A673 (cell line): Measurements from ENCODE around the gene SIRPA. TPM values are rescaled to one million over a fixed set of nuclear protein-coding genes. Genes with fewer than 3 reads are reported as not detected.

Experiments used
- BruUV-seq: library from RNA; stranded (reverse); fragments of 400-500 nt; replicated peaks from 2 replicates; lab custom pipeline; 2021; lab: Mats Ljungman, UMichigan
- CTCF ChIA-PET: fragments of 300-600 bp; sonication (Branson Sonifier 250); formaldehyde crosslinking; loops from one replicate; lab custom pipeline; 2022; ENCODE audit warnings: antibody characterized with exemption; lab: Charles Lee
- POLR2A ChIA-PET: fragments of 300-600 bp; sonication (Branson Sonifier 250); formaldehyde crosslinking; loops from one replicate; lab custom pipeline; 2022; ENCODE audit warnings: antibody characterized with exemption; ENCODE audit not compliant: low non-redundant PET; lab: Charles Lee
- DNase-seq: peaks from one replicate; pipeline ENCODE4 v3.0.0-alpha.2; 2015; ENCODE audit warnings: low spot score
- H3K27ac ChIP-seq: fragments of 200-600 bp; sonication (generic); 2 replicates; pipeline ENCODE4 v1.5.1; 2016; ENCODE audit warnings: mixed run types, low read depth, mild to moderate bottlenecking, mixed read lengths, antibody characterized with exemption, low read length; ENCODE audit not compliant: poor library complexity, severe bottlenecking
- H3K27me3 ChIP-seq: fragments of 200-600 bp; sonication (generic); replicated peaks from 2 replicates; pipeline ENCODE4 v1.6.1; 2017; ENCODE audit warnings: mixed run types, low read depth, mild to moderate bottlenecking, mixed read lengths, antibody characterized with exemption, low read length; ENCODE audit not compliant: insufficient read depth, poor library complexity
- H3K36me3 ChIP-seq: fragments of 200-600 bp; sonication (generic); 2 replicates; pipeline ENCODE4 v1.6.1; 2016; ENCODE audit warnings: mixed run types, mild to moderate bottlenecking, mixed read lengths, antibody characterized with exemption, low read length; ENCODE audit not compliant: insufficient read depth, poor library complexity, severe bottlenecking
- H3K4me1 ChIP-seq: fragments of 200-600 bp; sonication (generic); 2 replicates; pipeline ENCODE4 v1.6.1; 2017; ENCODE audit warnings: mixed run types, mild to moderate bottlenecking, mixed read lengths, antibody characterized with exemption, low read length; ENCODE audit not compliant: insufficient read depth, poor library complexity, severe bottlenecking
- H3K4me3 ChIP-seq: fragments of 200-600 bp; sonication (generic); 2 replicates; pipeline ENCODE4 v1.5.1; 2016; ENCODE audit warnings: low read depth, mixed run types, mild to moderate bottlenecking, mixed read lengths, low read length; ENCODE audit not compliant: poor library complexity, severe bottlenecking
- H3K9me3 ChIP-seq: fragments of 200-600 bp; sonication (generic); 2 replicates; pipeline ENCODE4 v1.6.1; 2016; ENCODE audit warnings: mixed run types, low read depth, mild to moderate bottlenecking, mixed read lengths, antibody characterized with exemption, low read length; ENCODE audit not compliant: poor library complexity, severe bottlenecking
- EZH2 ChIP-seq: fragments of 200-600 bp; sonication (generic); IDR thresholded peaks from 2 replicates; pipeline ENCODE4 v1.6.1; 2017; ENCODE audit warnings: borderline replicate concordance, low read depth, mild to moderate bottlenecking, mixed read lengths, antibody characterized with exemption, low read length; ENCODE audit not compliant: poor library complexity, severe bottlenecking
- intact Hi-C: fragments of 100-400 bp; cut with micrococcal nuclease; formaldehyde crosslinking; loops from one replicate; pipeline ENCODE4 v1.10.0; 2022; ENCODE audit not compliant: unreplicated experiment
- total RNA-seq: library from RNA; stranded (reverse); gene quantifications from 2 replicates; pipeline ENCODE4 v1.2.3, GENCODE V29; 2021
- TF ChIP-seq, protein P1 (sequence below): fragments of 300-800, 200-600 bp; sonication (generic); conservative IDR thresholded peaks from 2 replicates; pipeline ENCODE4 v1.5.1; 2017; ENCODE audit warnings: low read depth, mild to moderate bottlenecking, antibody characterized with exemption, low read length, moderate library complexity, mixed read lengths

The SIRPA gene
- total RNA-seq, 1 experiment from 2014 or later = 81.0 TPM

GRCh38 chr20:1877609-1878200 is 17.5 kb upstream of the SIRPA start:
- Histone ChIP-seq H3K9me3 (no peaks in the 10 kb centered on the region), H3K27ac (no peak overlapping the region), H3K4me1 (no peaks in the 10 kb centered on the region), H3K27me3 (no peaks in the 10 kb centered on the region), H3K36me3 (no peaks in the 10 kb centered on the region), H3K4me3 (no peak overlapping the region)
- ChIA-PET POLR2A (no interaction called here), CTCF (no interaction called here)
- no peak for DNase-seq
- intact Hi-C loops = no loop called here
- no TSS peak for BruUV-seq
- no peak for TF ChIP-seq EZH2
- TF ChIP-seq, protein P1, sequence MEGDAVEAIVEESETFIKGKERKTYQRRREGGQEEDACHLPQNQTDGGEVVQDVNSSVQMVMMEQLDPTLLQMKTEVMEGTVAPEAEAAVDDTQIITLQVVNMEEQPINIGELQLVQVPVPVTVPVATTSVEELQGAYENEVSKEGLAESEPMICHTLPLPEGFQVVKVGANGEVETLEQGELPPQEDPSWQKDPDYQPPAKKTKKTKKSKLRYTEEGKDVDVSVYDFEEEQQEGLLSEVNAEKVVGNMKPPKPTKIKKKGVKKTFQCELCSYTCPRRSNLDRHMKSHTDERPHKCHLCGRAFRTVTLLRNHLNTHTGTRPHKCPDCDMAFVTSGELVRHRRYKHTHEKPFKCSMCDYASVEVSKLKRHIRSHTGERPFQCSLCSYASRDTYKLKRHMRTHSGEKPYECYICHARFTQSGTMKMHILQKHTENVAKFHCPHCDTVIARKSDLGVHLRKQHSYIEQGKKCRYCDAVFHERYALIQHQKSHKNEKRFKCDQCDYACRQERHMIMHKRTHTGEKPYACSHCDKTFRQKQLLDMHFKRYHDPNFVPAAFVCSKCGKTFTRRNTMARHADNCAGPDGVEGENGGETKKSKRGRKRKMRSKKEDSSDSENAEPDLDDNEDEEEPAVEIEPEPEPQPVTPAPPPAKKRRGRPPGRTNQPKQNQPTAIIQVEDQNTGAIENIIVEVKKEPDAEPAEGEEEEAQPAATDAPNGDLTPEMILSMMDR = no peak

DNA sequence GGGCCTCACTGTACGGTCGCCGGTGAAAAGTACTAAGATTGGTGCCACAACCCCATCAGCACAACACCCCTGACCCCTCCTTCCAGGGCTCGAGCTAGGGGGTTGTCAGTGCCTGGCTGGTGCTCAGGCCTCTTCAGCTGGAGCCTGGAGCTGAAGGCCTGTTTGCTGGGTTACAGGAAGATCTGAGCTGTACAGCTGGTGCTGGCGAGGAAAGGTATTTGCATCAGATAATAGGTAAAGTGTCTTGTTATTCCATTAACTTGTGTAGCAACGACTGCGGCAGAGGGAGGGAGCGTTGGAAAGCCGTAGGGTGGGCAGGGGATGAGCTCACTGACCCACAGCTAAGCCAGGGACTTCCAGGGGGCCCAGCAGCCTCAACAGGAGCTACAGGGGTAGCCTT is 15.8 kb upstream of the SIRPA start:
- no TSS peak for BruUV-seq
- no peaks in the 10 kb centered on the region for H3K27me3 ChIP-seq
- H3K27ac ChIP-seq = no peak overlapping the region
- H3K36me3 ChIP-seq = no peaks in the 10 kb centered on the region
- TF ChIP-seq EZH2 = no peak
- TF ChIP-seq, protein P1 = no peak
- no peak overlapping the region for H3K4me3 ChIP-seq
- no peaks in the 10 kb centered on the region for H3K9me3 ChIP-seq
- intact Hi-C loops = no loop called here
- POLR2A ChIA-PET = no interaction called here
- CTCF ChIA-PET = no interaction called here
- DNase-seq = no peak
- H3K4me1 ChIP-seq = peaks cover 10% of the 10 kb centered on the region

DNA sequence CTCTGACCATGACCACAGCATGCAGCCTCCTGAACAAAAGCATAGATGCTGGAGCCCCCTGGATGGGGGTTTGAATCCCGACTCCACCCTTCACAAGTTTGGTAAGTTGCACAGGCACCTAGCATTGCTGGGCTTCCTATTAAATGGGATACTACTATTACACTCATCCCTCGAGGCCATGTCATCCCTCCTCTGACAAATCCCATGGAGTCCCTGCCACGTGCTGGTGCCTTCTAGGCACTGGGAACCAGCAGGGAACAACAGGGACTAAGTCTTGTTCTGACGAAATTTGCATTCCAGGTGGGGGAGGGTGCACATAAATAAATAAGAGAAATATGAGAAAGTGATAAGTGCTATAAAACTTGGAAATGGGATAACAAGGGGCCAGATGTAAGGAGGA is 15.3 kb upstream of the SIRPA start:
- Histone ChIP-seq H3K36me3 (no peaks in the 10 kb centered on the region), H3K27me3 (no peaks in the 10 kb centered on the region), H3K27ac (no peak overlapping the region), H3K9me3 (no peaks in the 10 kb centered on the region), H3K4me1 (peaks cover 12% of the 10 kb centered on the region), H3K4me3 (no peak overlapping the region)
- DNase-seq = no peak
- POLR2A ChIA-PET = no interaction called here
- CTCF ChIA-PET = no interaction called here
- no TSS peak for BruUV-seq
- TF ChIP-seq, protein P1 = no peak
- no peak for TF ChIP-seq EZH2
- intact Hi-C loops = no loop called here
